NCI-H2081 treated with DMSO at 0.1 percent for 48 hours (cell line): ENCODE measurements around the gene ANKHD1.
"Not testable (repeated sequence)": the region's sequence is repeated elsewhere in the genome, so short reads cannot be mapped to it uniquely, and the experiment has no call there.

Experiments
- DNase-seq: peaks from one replicate; lab custom pipeline; 2025; lab: John Stamatoyannopoulos, UW

Gene ANKHD1

GRCh38 chr5:140381351-140381750, 20.3 kb upstream of the ANKHD1 start:
- DNase-seq = no peak

GRCh38 chr5:140381972-140382371, 19.7 kb upstream of the ANKHD1 start:
- DNase-seq = no peak

DNA sequence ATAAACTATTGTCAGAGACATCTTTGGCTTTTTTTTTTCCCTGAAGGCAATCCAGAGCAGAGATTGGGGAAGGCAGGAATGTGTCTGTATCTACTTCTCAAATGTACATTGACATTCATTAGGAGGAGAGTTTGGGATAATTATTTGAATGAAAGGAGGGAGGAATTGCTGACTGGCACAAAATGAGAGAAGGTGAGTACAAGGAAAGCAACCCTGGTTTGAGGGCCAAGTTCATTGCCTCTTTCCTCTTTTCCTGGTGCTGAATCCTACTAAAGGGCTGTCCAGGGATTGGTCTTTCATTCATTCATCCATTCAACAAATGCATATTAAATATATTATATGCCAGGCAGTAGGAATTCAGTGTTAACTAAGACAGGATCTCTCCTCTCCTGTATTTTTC, 18.8 kb upstream of the ANKHD1 start:
- no peak for DNase-seq

DNA sequence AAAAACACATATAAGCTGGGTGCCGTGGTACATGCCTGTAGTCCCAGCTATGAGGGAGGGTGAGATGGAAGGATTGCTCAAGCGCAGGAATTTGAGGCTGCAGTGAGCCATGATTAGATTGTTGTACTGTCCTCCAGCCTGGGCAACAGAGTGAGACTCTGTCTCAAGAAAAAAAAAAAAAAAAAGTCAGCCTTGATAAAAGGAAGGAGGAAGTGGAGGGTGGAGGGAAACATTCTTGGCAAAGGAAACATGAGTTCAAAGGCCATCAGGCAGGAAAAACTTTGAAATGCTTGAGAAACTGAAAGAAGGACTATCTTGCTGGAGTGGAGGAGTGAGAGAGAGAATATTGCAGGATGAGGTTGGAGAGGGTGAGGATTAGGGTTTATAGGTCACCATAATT, 18.3 kb upstream of the ANKHD1 start:
- DNase-seq = no peak

DNA sequence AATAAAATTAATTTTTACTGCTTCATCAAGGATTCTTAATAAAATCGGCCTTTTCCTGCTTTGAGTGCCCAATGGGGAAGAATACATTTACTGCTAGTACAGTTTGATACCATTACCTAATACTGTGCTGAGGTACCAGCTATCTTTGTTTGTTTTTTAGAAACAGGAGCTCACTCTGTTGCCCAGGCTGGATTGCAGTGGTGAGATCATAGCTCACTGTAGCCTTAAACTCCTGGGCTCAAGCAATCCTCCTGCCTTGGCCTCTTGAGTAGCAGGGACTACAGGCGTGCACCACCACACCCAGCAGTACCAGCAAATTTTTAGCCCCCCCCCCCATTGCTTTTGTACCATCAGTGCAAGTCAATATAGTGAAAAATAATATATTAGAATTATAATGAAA, 13.6 kb upstream of the ANKHD1 start:
- DNase-seq = no peak

GRCh38 chr5:140391312-140391711, 10.3 kb upstream of the ANKHD1 start:
- no peak for DNase-seq

GRCh38 chr5:140391732-140392131, 9.9 kb upstream of the ANKHD1 start:
- no peak for DNase-seq

- no peak for DNase-seq
These were observed 7.9 kb upstream of the ANKHD1 start for GRCh38 chr5:140393738-140394137.

DNA sequence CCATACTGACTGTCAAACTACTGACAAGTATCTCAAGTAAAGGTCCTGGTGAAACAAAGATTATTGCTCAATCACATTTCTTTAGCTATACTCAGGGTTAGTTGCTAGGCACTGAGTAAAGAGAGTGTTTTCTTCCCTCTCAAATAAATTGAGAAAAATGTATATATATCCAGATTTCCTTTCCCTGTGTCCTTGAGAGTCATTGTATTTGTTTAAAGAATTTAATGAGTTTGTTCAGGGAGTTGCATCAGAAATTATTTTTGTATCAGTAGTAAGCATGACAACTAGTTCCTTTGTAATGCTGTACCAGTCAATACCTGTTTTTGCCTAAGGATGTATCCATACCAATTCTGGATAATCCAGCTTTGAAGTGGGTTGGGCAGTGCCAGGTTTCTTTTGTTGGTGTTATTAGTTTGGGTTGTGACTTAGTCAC, 3.2 kb upstream of the ANKHD1 start:
- DNase-seq = no peak

- DNase-seq = no peak
These were observed 1.5 kb upstream of the ANKHD1 start for GRCh38 chr5:140399979-140400729.

- DNase-seq = peak; percentile 83
These were observed 787 bp upstream of the ANKHD1 start for GRCh38 chr5:140400730-140401361.

GRCh38 chr5:140402258-140403074, 833 bp downstream of the ANKHD1 start:
- DNase-seq = no peak

- no peak for DNase-seq
These were observed 2.0 kb downstream of the ANKHD1 start for GRCh38 chr5:140403613-140404012.

- DNase-seq = no peak
These were observed 7.2 kb downstream of the ANKHD1 start for GRCh38 chr5:140408750-140409241.

DNA sequence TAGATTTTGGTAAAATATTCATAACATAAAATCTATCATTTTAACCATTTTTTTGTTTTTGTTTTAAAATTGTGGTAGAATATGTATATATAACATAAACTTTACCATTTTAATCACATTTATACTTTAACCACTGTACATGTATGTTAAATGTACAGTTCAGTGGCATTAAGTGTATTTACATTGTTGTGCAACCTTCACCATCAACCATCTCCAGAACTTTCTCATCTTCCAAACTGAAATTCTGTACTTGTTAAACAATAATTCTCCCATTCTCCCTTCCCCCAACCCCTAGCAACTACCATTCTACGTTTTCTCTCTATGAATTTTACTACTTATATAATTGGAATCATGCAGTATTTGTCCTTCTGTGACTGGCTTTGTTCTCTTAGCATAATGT, 11.6 kb downstream of the ANKHD1 start:
- no peak for DNase-seq

DNA sequence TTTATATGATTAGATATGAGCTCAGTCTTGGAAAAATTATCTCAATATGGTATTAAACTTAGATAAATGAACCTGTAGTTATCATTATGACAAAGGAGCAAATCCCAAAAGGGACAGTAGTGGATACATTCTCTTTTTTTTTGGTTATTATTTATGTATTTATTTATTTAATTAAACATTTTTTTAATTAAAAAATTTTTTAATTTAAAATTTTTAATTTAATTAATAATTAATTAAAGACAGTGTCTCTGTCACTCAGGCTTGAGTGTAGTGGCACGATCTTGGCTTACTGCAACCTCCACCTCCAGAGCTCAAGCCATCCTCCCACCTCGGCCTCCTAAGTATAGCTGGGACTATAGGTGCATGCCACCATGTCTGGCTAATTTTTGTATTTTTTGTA, 15.6 kb downstream of the ANKHD1 start:
- no peak for DNase-seq

- DNase-seq = no peak
These were observed 17.4 kb downstream of the ANKHD1 start for GRCh38 chr5:140418862-140419520.

GRCh38 chr5:140420226-140420570, 18.6 kb downstream of the ANKHD1 start:
- DNase-seq = no peak

- no peak for DNase-seq
These were observed 19.2 kb downstream of the ANKHD1 start for GRCh38 chr5:140420665-140421361.

- not testable (repeated sequence) for DNase-seq
These were observed 19.7 kb downstream of the ANKHD1 start for GRCh38 chr5:140421375-140421774.

DNA sequence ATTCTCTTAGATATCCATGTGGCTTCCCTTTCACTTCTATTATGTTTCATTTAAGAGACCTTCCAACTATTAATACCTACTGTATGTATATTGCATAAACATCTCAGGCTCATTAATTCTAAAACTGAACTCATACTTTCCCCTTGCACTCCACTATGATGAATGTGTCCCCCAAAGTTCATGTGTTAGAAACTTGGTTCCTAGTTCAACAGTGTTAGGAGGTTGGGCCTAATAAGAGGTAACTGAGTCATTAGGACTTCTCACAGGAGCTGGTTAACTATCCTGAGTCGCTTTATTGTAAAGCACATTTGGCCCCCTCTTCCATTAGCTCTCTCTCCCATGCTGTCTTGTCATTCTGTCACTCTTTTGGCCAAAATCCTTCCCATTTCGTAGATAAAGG, 22.0 kb downstream of the ANKHD1 start:
- DNase-seq = no peak

- DNase-seq = no peak
These were observed 22.5 kb downstream of the ANKHD1 start for GRCh38 chr5:140424135-140424534.
